LNCAP (cell line): ENCODE measurements around the gene RNF212B.

Experiments
- CTCF ChIP-seq: fragments of 450-650 bp; IDR thresholded peaks from 2 replicates; pipeline ENCODE4 v1.5.1; 2017; ENCODE audit warnings: mild to moderate bottlenecking

The RNF212B gene

GRCh38 chr14:23209651-23210423 lies 27.9 kb upstream of the RNF212B start:
- TF ChIP-seq CTCF = no peak

- TF ChIP-seq CTCF = no peak
These were observed 22.3 kb upstream of the RNF212B start for GRCh38 chr14:23215421-23215820.

- no peak for TF ChIP-seq CTCF
These were observed 20.4 kb upstream of the RNF212B start for GRCh38 chr14:23217032-23218020.

GRCh38 chr14:23219075-23219474 lies 18.7 kb upstream of the RNF212B start:
- TF ChIP-seq CTCF = no peak

GRCh38 chr14:23227566-23227965 lies 10.2 kb upstream of the RNF212B start:
- TF ChIP-seq CTCF = no peak

- TF ChIP-seq CTCF = no peak
These were observed 8.9 kb upstream of the RNF212B start for GRCh38 chr14:23228812-23229211.

- no peak for TF ChIP-seq CTCF
These were observed 2.9 kb downstream of the RNF212B start for GRCh38 chr14:23240661-23241060.
